SK-N-SH treated with all-trans-retinoic acid at 6 μM for 48 hours (cell line): Measurements from ENCODE around the gene TBXA2R.

ENCODE experiments used
- ARNTL ChIP-seq: fragments of 450-650 bp; formaldehyde crosslinking; IDR thresholded peaks from 2 replicates; pipeline ENCODE4 v1.5.0; 2020; ENCODE audit warnings: low read depth, mild to moderate bottlenecking, moderate library complexity, borderline replicate concordance
- CREB5 ChIP-seq: fragments of 250-450 bp; sonication (Bioruptor Pico); IDR thresholded peaks from 2 replicates; pipeline ENCODE4 v1.5.1; 2020; ENCODE audit warnings: low read depth, mild to moderate bottlenecking, moderate library complexity
- CSRNP3 ChIP-seq: fragments of 250-450 bp; sonication (Bioruptor Pico); IDR thresholded peaks from 2 replicates; pipeline ENCODE4 v1.5.1; 2021; ENCODE audit warnings: mild to moderate bottlenecking, moderate library complexity
- ESRRG ChIP-seq: fragments of 250-450 bp; sonication (Bioruptor Pico); IDR thresholded peaks from 2 replicates; pipeline ENCODE4 v1.6.1; 2021; ENCODE audit warnings: mild to moderate bottlenecking
- PATZ1 ChIP-seq: fragments of 250-450 bp; sonication (Bioruptor Pico); IDR thresholded peaks from 2 replicates; pipeline ENCODE4 v1.8.0; 2020; ENCODE audit warnings: mild to moderate bottlenecking, moderate library complexity, borderline replicate concordance
- PPARA ChIP-seq: fragments of 250-450 bp; sonication (Bioruptor Pico); IDR thresholded peaks from 2 replicates; pipeline ENCODE4 v1.5.0; 2020; ENCODE audit warnings: mild to moderate bottlenecking, borderline replicate concordance
- RARB ChIP-seq: fragments of 250-450 bp; sonication (Bioruptor Pico); IDR thresholded peaks from 2 replicates; pipeline ENCODE4 v1.8.0; 2021; ENCODE audit warnings: mild to moderate bottlenecking, moderate library complexity
- SNAI2 ChIP-seq: fragments of 250-450 bp; sonication (Bioruptor Pico); IDR thresholded peaks from 2 replicates; pipeline ENCODE4 v1.5.0; 2020; ENCODE audit warnings: mild to moderate bottlenecking, moderate library complexity
- ZFP3 ChIP-seq: fragments of 250-450 bp; sonication (Bioruptor Pico); IDR thresholded peaks from 2 replicates; pipeline ENCODE4 v1.5.0; 2020; ENCODE audit warnings: mild to moderate bottlenecking, moderate library complexity
- ZFP30 ChIP-seq: fragments of 450-650 bp; formaldehyde crosslinking; IDR thresholded peaks from 2 replicates; pipeline ENCODE4 v1.5.0; 2022; ENCODE audit warnings: mild to moderate bottlenecking, moderate library complexity

- TF ChIP-seq CREB5 (CRISPR knock-in tag) (no peak), PPARA (no peak), SNAI2 (CRISPR knock-in tag) (no peak), ZFP3 (CRISPR knock-in tag) (no peak), ZFP30 (CRISPR knock-in tag) (no peak), ARNTL (CRISPR knock-in tag) (no peak), PATZ1 (no peak), ESRRG (CRISPR knock-in tag) (no peak), RARB (CRISPR knock-in tag) (no peak), CSRNP3 (CRISPR knock-in tag) (no peak)
These were observed 31.4 kb downstream of the TBXA2R start for GRCh38 chr19:3575260-3575741.
